AG10803 (cell line): ENCODE measurements around the gene SOBP.

Experiments
- DNase-seq: peaks from one replicate; pipeline ENCODE4 v3.0.0; 2010; ENCODE audit warnings: low read depth
- H3K4me3 ChIP-seq: 2 replicates; pipeline ENCODE4 v1.5.1; 2011; ENCODE audit warnings: mild to moderate bottlenecking, low read length, control low read depth
- CTCF ChIP-seq: conservative IDR thresholded peaks from 2 replicates; pipeline ENCODE4 v1.5.1; 2011; ENCODE audit warnings: mild to moderate bottlenecking, low read length, control low read depth, inconsistent platforms

SOBP gene

DNA sequence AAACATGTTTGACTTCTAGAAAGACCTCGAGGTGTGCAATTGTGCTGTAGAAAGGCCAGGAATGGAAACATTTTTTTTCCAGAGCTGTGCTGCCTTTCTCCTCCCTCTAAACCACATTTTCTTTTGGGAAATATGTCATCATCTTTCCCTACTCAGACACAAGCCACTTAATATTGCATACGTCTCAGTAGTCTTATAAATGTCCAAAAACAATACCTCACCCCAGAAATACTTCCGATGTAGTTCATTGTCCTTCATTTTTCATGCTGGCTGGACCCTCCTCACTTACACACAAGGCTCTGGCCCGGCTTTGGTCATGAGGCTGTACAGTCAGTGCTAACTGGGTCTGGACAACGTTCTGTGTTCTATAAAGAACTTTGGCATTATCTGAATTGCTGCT lies 207.8 kb downstream of the SOBP start:
- no peak for TF ChIP-seq CTCF
- peak; percentile 47 for DNase-seq
- H3K4me3 ChIP-seq, result no peak overlapping the region

DNA sequence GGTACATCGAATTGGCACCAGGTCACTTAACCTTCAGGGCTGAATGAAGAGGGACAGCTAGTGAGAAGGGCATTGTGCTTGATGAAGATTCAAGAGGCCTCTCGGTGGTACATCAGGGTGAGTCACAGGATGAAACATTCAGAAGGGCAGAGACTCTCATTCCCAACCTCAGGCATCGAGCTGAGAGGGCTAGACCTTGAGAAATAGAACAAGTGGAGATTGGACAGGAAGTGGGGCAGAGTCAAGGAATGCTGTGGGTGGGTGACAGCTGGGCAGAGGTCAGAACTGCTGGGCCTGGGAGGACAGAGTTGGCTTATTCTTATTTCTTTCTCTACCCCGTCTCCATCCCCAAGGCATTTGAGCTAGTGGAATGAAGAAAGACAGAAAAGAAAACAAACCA lies 208.2 kb downstream of the SOBP start:
- no peak overlapping the region for H3K4me3 ChIP-seq
- TF ChIP-seq CTCF, result no peak
- peak; percentile 85 for DNase-seq

DNA sequence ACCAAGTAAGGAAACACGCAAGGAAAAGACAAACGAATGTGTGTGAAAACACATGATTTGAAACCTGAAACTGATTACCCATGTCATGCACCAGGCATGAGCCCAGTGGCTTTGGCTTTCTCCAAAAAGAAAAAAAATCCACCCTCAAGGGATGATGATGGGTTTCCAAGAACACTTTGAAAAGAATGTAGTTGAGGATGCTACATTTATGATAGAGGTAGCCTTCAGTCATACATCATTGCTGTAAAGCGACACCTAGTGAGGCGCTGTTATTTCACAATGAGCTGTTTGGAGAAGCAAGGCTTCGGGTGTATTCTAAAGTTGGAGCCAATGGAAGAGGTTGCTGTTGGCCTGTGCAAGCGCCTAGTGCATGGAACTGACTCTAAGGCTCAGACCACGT lies 209.3 kb downstream of the SOBP start:
- no peak for TF ChIP-seq CTCF
- H3K4me3 ChIP-seq, result no peak overlapping the region
- peak; percentile 25 for DNase-seq

DNA sequence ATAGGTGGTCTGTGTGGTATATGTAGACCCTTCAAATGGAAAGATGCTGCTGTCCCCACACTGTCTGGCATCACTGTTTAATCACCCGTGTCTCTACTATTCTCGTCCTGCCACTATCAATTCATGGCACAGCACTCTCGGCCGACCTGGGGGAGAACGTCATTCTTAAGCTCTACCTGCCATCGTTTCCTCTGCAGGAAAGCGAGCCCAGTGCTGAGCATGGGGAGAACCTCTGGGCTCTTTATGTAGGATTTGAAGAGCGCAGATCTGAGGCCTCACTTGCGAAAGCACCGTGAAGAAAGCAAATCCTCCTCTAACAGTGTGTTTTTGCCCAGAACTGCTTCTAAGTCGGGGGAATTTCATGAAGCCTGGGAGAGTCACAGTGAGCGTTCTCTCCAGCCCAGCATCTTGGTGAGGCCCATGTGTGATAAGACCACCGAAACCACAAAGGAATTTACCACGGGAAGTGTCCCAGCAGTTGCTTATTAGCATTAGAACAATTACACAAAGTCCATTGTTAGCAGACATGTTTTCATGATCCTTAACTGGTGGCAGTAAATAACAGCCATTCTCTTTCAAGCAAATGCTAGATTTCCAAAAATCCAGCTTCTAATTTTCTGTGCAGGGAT lies 209.9 kb downstream of the SOBP start:
- no peak for DNase-seq
- no peak overlapping the region for H3K4me3 ChIP-seq
- TF ChIP-seq CTCF, result no peak

- TF ChIP-seq CTCF, result no peak
These were observed 213.7 kb downstream of the SOBP start for GRCh38 chr6:107703606-107704005.

GRCh38 chr6:107704347-107705013 lies 214.6 kb downstream of the SOBP start:
- peak overlapping the region; percentile 11; the same call in 1 of the 2 replicates for H3K4me3 ChIP-seq
- peak; percentile 87 for TF ChIP-seq CTCF
- peak; percentile 44 for DNase-seq

More at GRCh38 chr6:107703606-107704005, 213.7 kb downstream of the SOBP start:
- no peak overlapping the region for H3K4me3 ChIP-seq
- DNase-seq, result no peak

- DNase-seq, result no peak
- TF ChIP-seq CTCF, result no peak
- H3K4me3 ChIP-seq, result no peak overlapping the region
These were observed 216.7 kb downstream of the SOBP start for GRCh38 chr6:107706516-107707115.
